Mononuclear cell (primary cell): ENCODE results near the gene PIK3R6. TPM values are rescaled to one million over a fixed set of nuclear protein-coding genes. Genes with fewer than 3 reads are reported as not detected.

ENCODE experiments used
- H3K27me3 ChIP-seq: 2 replicates; pipeline ENCODE4 v1.6.0; 2011; ENCODE audit warnings: low read length, control low read depth; ENCODE audit not compliant: insufficient read depth
- H3K4me1 ChIP-seq: 2 replicates; pipeline ENCODE4 v1.5.1; 2011; ENCODE audit warnings: mild to moderate bottlenecking, low read length, control low read depth; ENCODE audit not compliant: insufficient read depth
- H3K4me3 ChIP-seq: 2 replicates; pipeline ENCODE4 v1.5.1; 2011; ENCODE audit warnings: mild to moderate bottlenecking, low read length, moderate library complexity
- H3K9me3 ChIP-seq: 2 replicates; pipeline ENCODE4 v1.5.1; 2011; ENCODE audit warnings: low read depth, mild to moderate bottlenecking, control low read depth, low read length
- total RNA-seq: library from RNA; depleted of rRNA; stranded (reverse); fragments of >200 nt; gene quantifications from one replicate; pipeline ENCODE4 v1.2.3, GENCODE V29; 2012

Gene PIK3R6, protein sequence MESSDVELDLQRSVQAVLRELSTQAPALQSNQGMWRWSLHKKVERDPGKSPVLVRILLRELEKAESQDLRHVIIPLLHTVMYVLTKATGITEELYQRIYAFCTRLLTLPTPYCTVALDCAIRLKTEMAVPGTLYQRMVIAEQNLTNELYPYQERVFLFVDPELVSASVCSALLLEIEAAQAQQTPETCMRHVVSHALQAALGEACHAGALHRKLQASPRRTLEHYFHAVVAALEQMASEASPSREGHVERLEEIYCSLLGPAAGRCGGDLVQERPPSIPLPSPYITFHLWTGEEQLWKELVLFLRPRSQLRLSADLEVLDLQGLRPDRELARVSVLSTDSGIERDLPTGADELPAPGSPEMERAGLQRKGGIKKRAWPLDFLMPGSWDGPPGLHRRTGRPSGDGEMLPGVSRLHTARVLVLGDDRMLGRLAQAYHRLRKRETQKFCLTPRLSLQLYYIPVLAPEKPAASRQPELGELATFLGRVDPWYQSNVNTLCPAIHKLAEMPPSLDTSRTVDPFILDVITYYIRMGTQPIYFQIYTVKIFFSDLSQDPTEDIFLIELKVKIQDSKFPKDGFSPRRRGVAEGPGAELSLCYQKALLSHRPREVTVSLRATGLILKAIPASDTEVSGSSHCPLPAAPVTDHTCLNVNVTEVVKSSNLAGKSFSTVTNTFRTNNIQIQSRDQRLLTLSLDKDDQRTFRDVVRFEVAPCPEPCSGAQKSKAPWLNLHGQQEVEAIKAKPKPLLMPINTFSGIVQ
- 1.5 TPM for total RNA-seq

DNA sequence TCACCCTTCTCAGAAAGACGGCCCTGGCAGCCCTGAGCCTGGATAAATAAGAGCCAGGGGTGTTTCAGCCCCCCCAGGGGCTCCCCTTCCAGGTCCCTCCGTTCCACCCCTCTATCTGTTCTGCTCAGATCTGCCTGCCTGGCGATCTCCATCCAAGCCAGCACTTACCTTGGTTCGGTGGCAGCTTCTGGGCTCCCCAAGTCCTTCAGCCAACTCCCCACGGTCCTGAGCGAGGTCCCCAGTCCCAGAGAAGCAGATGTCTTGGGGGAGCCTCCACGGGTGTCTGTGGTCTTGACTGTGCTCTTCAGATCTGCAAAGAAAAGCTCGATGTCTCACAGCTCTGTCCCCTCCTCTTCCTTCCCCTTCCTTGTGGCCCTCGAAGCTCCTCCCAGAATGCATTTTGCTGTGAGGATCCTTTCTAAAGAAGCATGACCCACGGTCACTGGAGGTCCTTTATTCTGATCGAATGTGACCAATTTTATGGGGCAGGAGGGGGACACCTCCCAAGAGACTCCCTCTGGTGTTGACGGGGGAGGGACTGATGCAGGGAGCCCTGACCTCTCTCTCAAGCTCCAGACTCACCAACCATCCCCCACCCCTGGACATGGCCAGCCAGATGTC lies at the start of gene PIK3R6:
Gene PIK3R6, minus strand, starts transcription at position 314 of the 621 bp plus-strand sequence. CDS start 17,880 bp downstream, outside the sequence.
- no peaks in the 10 kb centered on the region for H3K27me3 ChIP-seq
- no peaks in the 10 kb centered on the region for H3K9me3 ChIP-seq
- peak within 1 kb of the TSS; percentile 39 for H3K4me3 ChIP-seq
- peaks cover 37% of the 10 kb centered on the region for H3K4me1 ChIP-seq

DNA sequence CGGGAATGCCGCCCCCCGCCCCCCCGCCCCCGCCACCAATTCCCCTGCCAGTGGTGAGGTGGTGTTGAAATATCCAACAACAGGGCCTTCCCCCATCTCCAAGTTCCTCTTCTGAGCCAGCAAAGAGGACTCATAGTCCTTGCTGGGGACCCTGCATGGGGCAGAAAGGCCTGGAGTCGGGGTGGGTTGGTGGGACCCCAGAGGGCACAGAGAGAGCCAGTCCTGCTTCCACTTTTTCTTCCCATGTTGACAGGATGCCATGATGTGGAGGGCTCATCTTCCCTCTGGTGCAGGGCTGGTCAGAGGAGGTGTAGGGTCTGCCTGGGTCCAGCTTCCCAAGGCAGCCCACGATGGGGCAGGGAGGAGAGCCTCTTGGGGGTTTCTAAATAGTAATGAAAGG lies 49.0 kb upstream of the PIK3R6 start:
- Histone ChIP-seq H3K4me3 (no peak overlapping the region), H3K4me1 (peaks cover 41% of the 10 kb centered on the region), H3K27me3 (no peaks in the 10 kb centered on the region), H3K9me3 (no peaks in the 10 kb centered on the region)

DNA sequence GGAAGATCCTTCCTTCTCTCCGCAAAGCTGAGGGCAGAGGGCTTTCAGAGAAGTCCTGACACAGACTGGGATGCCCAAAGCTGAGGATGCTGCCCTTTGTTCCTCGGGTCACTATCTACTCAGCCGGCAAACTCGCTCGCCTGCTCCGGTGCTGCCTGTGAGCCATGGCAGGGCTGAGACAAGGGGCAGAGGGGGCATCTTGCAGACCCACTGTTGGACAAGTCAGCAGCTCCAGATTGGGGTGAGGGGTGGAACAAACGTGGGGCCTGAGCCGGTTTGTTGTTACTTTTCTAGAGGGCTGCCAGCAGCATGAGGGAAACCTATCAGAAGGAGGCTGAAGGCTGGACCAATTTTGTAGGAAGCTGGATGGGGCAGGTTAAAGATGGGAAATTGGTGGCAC lies 47.1 kb upstream of the PIK3R6 start:
- no peaks in the 10 kb centered on the region for H3K27me3 ChIP-seq
- H3K4me1 ChIP-seq: peaks cover 36% of the 10 kb centered on the region
- no peak overlapping the region for H3K4me3 ChIP-seq
- no peaks in the 10 kb centered on the region for H3K9me3 ChIP-seq

DNA sequence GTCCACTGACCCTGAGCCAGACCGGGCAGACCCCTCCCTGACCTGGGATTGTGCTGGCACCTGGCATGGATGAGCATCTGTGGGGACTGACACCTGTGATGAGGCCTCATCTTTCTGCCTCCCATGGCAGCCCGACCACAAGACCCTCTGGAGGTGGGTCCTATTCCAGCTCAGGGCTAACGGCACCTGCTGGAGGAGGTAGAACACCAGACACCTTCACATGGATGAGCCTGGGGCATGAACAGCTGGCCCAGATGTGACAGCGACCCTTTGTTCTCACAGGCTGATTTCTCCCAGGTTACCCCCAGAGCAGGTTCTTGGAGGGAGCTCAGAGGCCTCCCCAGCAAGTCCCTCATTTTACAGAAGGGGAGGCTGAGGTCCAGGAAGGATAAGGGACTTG lies 46.4 kb upstream of the PIK3R6 start:
- no peak overlapping the region for H3K4me3 ChIP-seq
- H3K9me3 ChIP-seq: no peaks in the 10 kb centered on the region
- peaks cover 36% of the 10 kb centered on the region for H3K4me1 ChIP-seq
- no peaks in the 10 kb centered on the region for H3K27me3 ChIP-seq

DNA sequence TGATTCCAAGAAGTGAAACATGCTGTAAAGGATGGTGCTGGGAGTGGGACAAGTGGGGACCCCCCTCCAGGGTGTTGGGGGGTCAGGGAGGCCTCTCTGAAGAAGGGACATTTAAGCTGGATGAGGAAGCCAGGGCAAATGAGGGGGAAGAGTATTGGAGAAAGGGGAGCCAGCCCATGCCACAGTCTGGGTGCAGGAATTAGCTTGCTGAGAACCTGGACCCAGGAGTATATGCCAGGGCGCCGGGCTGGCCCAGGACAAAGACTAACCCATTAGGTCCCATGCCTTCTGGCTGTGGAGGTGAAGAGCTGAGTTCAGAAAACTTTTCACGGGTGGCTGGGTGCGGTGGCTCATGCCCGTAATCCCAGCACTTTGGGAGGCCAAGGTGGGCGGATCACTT lies 45.6 kb upstream of the PIK3R6 start:
- peaks cover 36% of the 10 kb centered on the region for H3K4me1 ChIP-seq
- no peaks in the 10 kb centered on the region for H3K27me3 ChIP-seq
- no peak overlapping the region for H3K4me3 ChIP-seq
- no peaks in the 10 kb centered on the region for H3K9me3 ChIP-seq

DNA sequence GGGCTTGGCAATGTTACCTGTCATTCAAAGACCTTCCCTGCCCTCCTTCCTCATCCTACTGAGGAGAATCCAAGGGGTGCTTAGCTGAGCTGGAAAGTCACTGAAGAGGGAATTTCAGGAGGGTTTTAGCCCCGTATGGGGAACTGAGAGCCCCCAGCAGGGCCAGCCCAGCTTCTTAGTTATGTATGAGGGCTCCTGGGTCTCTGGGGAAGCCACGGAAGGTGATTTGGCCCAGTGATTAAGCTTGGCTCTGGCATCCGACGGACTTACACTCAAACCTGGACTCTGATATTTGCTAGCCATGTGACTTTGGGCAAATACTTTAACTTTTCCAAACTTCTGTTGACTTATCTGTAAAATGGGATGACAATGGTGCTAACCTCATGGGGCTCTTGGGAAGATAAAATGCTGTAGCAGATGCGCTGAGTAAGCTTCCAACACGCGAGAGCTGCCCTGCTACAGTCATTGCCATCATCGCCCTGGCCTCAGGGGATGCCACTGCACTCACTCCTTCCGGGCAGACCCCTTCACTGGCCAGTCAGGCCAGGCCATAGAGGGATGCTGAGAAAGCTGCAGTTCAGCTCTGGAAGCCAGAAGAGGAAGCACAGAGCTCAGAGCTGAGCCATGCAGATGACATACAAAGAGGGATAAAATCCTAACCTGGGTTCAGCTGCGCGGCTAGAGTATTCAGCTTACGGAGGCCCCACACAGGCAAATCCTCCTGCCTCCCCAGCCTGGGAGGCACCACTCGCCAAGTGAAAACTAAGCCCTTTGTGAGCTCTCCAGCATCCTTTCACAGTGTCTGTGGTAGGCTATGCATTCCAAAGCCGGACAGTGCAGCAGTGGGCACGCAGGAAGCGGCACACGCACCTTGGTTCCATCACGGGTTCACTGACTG lies 44.9 kb upstream of the PIK3R6 start:
- Histone ChIP-seq H3K27me3 (no peaks in the 10 kb centered on the region), H3K4me3 (no peak overlapping the region), H3K9me3 (no peaks in the 10 kb centered on the region), H3K4me1 (peaks cover 36% of the 10 kb centered on the region)

DNA sequence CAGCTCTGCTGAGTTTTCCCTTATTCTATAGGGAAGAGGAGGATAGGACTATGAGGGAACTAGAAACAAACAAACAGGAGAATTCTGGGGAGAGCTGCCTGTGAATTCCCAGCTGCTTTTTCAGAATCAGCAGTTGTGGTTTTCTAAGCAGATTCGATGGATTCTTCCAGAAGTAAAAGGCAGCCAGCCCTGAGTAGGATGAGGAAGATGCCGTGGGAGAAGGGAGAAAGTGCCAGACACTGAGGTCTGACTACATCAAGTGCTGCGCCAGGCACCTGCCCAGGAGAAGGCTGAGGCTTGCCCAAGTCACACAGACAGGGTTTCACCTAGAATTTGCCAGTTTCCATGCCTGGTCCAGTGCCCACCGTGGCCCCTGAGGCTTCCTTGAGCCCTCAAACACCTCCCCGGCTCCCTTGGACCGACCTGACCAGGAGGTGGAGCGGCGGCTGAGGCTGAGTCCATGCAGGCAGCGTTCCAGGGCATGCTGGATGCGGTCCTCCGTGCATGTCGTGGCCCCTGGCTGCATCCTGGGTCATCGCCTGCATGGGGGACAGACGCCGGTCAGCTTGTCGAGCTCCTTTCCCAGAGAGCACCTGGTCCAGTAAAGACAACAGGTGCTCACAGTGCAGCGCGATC lies 43.6 kb upstream of the PIK3R6 start:
- H3K27me3 ChIP-seq: no peaks in the 10 kb centered on the region
- H3K4me3 ChIP-seq: no peak overlapping the region
- H3K4me1 ChIP-seq: peaks cover 26% of the 10 kb centered on the region
- H3K9me3 ChIP-seq: no peaks in the 10 kb centered on the region

DNA sequence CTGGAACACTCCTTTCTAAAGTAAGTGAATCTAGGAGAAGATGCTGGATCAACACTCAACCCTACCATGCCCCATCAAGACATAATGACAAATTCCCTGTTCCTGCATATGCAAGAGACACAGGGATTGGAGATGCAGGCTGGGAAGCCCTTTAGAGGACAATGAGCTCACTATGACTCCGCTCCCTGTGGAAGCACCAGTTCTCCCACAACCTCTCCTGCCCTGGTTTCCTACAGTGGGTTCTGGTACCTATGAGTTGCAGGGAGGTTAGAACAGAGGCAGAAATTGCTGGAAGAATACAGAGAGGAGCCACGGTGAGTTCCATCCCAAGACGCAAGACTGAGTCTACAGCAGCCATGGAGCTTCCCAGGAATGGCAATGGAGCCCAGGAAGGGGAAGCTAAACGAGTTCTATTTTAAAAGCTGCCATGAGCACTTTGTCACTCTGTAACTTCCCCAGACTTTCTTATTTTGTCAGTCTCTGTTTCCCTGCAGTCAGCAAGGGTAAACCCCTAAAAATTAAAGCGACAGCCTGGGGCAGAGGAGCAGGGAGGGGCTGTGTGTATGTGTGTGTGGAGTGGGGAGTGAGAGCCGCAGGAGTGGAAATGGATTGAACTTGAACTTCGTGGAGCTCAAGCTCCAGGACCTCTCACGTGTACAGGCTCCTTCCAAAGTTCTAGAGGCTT lies 42.3 kb upstream of the PIK3R6 start:
- no peaks in the 10 kb centered on the region for H3K27me3 ChIP-seq
- H3K4me1 ChIP-seq: peaks cover 13% of the 10 kb centered on the region
- no peaks in the 10 kb centered on the region for H3K9me3 ChIP-seq
- H3K4me3 ChIP-seq: no peak overlapping the region

DNA sequence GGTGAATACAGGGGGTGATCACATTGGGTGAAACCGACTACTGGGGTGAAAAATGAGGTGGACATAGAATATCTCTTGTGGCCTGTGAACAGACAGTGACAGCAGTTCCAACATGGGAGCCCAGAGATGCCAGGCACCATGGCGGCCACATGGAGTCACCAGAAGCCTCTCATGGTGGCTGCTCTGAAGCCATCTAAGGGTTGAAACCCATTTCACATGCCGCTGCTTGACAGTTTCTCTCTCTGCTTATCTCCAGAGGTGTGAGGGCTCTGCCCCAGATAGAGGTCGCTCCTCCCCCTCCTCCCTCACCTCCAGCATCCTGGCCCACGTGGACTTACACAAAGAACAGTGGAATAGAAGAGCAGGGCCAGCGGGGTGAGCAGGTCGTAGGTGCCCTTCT lies 37.9 kb upstream of the PIK3R6 start:
- Histone ChIP-seq H3K9me3 (no peaks in the 10 kb centered on the region), H3K27me3 (no peaks in the 10 kb centered on the region), H3K4me1 (peaks cover 15% of the 10 kb centered on the region), H3K4me3 (no peak overlapping the region)

DNA sequence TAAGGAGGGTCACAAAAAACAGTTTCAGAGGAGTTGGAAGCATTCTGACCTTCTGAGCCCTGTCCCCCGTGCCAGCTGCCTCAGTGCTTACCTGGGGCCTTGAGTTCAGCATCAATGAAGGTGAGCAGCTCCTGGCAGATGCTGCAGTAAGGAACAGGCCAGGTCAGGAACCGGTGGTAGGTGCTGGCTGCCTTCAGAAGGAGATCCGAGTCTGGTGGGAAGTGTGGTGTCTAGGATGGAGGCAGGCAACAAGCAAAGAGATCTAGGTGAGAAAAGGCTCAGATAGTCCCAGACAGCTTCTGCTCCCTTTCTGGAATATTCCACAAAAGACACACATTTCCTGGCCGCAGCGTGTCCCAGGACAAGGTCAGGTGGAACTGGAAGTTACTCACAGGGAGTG lies 37.2 kb upstream of the PIK3R6 start:
- no peaks in the 10 kb centered on the region for H3K9me3 ChIP-seq
- H3K4me3 ChIP-seq: no peak overlapping the region
- H3K27me3 ChIP-seq: no peaks in the 10 kb centered on the region
- peaks cover 22% of the 10 kb centered on the region for H3K4me1 ChIP-seq

DNA sequence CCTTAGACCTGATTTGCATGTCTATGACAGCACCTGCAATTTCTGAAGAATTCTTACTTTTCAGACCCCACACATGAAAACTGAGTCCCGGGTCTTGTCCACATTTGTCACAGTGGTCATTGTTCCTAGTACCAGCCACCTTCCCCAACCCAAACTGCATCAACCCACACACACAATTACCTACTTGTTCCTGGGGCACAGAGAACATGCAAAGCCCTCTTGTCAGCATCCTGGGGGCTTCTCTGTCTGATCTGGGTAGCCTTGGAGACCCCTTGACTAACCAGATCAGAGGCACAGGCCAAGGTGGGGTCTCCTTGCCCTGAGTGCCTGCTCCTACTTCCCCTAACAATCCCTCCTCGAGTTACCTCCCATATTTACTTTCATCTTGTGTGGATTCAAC lies 36.7 kb upstream of the PIK3R6 start:
- H3K4me1 ChIP-seq: peaks cover 26% of the 10 kb centered on the region
- no peaks in the 10 kb centered on the region for H3K9me3 ChIP-seq
- no peaks in the 10 kb centered on the region for H3K27me3 ChIP-seq
- H3K4me3 ChIP-seq: no peak overlapping the region

DNA sequence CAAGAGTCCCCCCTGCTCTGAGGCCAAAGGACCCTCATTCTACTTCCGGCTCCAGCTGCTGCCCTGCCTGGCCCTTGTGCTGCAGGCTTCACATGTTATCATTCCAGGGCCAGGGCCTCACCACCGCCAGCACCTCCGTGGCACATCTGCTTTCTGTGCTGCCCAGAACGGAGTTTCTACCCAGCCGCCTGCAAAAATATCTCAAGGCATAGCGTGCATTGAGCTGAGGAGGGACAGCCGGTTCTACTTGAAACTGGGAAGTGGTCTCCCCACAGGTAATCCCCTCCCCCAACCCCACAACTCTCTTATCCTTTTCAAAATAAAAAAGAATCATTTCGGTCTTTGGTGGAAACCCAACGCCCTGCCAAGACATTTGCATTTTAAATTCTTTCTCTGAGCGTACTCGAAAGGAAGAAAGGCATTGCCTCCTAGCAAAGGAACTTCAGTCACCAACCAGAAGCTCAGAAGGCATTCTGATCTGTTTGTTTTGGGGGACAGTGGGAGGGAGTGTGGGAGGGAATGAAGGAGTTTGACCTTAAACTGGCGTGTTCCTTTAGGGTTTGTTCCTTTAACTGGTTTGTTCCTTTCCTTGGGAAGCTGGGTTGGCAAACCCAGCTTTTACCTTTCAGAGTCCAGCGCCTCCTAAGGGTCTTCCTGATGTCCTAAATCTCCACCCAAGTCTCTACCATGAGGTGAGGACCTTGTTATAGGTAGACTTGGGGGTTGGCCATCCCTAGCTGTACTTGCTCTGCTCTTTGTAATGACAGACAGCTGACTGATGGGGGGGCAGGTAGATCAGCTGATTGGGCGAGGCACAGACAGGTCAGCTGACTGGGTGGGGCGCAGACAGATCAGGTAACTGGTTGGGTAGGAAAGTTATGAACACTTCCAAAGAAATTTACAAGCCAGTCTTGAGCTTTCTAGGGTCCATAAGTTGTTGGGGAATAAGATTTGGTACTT lies 33.4 kb upstream of the PIK3R6 start:
- no peak overlapping the region for H3K4me3 ChIP-seq
- no peaks in the 10 kb centered on the region for H3K27me3 ChIP-seq
- H3K4me1 ChIP-seq: peaks cover 59% of the 10 kb centered on the region
- no peaks in the 10 kb centered on the region for H3K9me3 ChIP-seq

DNA sequence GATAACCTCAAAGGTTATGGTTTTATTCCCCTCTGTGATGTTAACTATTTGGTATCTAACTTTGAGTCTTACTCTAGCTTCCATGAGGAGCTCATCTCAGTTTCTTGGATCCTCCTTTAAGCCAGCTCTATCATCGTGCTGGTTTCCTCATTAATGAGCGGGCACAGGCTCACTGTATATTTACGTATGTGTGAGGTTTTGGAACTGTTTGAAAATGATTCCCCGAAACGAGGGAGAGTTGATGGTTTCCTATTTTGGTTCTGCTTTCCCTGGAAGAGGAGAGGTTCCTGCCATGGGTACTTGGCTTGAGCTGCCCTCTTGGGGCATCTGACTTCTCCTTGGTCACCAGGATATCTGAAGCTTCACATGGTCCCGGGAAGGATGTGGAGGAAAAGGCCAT lies 32.7 kb upstream of the PIK3R6 start:
- Histone ChIP-seq H3K4me1 (peaks cover 66% of the 10 kb centered on the region), H3K4me3 (no peak overlapping the region)

More for the DNA sequence above, 32.7 kb upstream of the PIK3R6 start:
- no peaks in the 10 kb centered on the region for H3K9me3 ChIP-seq
- H3K27me3 ChIP-seq: no peaks in the 10 kb centered on the region
